CD4-positive, alpha-beta T cell treated with Interleukin-12 subunit alpha and Interleukin-12 subunit beta, for 1 hour (primary cell): ENCODE measurements around the gene ASTN1.

Experiments used
- DNase-seq: peaks from one replicate; pipeline ENCODE4 v3.0.0-alpha.2; 2020

Gene ASTN1

DNA sequence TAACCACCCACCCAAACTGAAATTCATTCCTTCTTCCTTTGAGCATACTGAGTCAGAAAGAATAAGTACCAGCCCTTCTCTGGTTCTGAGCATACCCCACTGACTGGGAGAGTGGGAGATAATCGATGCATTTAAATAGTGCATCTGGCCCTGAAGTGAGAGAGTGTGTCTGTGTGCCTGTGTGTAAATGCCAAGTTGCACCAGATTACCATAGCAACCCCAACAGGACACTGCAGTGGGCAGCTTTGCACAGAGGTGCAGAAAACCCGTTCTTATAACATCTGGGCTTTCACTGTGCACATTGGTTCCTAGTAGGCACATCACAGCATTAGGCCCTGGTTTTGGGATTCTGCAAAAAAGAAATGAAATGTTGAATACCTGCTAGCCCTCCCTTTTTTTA is 2.3 kb downstream of the ASTN1 start:
- no peak for DNase-seq

DNA sequence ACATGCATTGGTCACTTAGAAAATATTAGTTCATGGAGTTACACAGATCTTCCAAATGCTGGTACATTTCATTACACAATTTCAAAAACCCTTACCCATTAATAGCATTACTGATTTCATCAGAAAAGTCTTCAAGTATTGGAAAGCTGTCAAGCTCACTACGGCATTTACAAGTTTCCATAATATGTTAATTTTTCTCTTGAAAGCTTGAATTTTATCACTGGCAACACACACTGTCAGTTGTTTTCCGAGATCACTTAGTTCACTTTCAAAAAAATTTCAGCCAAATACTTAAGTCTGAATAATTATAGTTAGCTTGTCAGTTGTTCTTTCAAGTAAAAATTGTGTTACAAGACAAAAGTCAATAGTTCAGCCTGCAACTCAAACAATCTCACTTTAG is 18.0 kb downstream of the ASTN1 start:
- no peak for DNase-seq

GRCh38 chr1:177145106-177146070 is 19.1 kb downstream of the ASTN1 start:
- no peak for DNase-seq

GRCh38 chr1:177142791-177143271 is 21.7 kb downstream of the ASTN1 start:
- no peak for DNase-seq

DNA sequence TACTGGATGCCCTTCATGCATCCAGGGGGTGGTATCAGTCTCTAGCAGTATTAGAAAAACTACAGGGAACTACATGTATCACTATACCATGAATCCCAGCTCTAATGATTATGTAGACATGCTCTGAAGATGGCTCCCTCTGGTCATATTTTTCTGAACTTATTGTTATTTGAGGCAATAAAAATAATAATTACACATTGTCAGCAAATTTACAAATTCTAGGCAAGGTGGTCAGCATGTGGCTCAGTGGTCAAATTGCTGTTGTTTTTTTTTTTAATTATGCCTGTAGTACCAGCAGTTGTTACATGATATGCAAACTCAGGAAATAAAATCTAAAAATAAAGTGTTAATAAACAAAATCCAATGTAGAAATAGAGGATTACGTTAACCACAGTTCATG is 22.5 kb downstream of the ASTN1 start:
- no peak for DNase-seq

DNA sequence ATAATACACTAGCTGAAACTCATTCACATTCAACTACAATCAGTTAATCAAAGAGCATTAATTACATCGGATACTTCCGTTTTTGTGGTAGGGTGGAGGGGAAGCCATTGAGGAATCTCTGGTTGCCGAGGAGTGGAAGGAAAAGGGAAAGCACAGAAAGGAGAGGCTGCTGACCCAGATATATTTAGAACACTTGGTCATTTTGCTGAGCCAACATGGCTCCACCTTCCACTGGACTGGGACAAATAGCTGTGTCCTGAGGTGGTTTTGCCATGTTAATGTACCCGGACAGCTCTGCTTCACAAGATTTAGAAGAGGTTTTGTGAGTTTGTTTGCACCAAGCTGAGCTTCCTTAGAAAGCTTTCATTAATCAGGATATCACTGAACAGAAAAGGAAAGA is 26.2 kb downstream of the ASTN1 start:
- no peak for DNase-seq

- no peak for DNase-seq
Measured at GRCh38 chr1:177137814-177138213, 26.7 kb downstream of the ASTN1 start.

DNA sequence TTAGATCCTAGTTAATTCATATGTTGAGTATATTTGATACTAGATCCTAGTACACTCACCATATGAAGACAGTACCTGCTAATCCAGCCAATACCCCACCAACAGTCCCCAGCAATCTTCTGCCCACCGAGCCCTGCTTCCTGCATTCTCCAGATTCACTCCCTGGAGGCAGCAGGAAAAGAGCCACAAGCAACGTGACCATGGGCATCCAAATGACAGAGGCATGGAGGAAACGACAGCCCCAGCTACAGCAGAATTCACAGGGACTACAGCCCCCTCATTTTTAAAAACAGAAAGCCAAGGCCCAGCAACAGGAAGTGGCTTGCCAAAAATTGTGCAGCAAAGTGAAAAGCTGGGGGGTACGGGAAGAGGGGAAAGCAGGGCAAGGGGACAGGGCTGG is 29.3 kb downstream of the ASTN1 start:
- no peak for DNase-seq

DNA sequence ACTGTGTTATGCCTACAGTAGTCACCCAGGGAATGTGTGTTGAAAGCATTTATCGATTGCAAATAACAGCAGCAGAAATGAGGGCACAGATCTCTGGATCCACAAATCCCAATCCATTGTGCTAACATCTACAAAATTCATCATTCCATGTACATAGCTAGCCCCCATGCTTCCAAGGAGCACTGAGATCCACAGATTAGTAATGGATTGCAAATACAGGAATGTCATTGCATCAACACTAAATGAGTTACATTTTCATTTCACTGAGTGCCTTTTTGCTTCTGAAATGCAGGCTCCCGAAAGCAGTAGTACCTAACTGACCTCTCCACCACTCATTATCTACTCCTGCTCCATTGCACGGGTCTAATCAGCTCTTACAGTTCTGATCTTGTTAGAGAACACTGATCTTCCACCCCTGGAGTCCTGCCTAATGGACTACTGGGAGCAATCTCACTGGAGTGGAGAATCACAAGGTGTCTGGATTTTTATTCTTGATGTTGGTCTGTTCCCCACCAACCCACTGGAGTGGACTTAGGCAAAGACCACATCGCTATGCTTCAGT is 30.5 kb downstream of the ASTN1 start:
- DNase-seq, result no peak

DNA sequence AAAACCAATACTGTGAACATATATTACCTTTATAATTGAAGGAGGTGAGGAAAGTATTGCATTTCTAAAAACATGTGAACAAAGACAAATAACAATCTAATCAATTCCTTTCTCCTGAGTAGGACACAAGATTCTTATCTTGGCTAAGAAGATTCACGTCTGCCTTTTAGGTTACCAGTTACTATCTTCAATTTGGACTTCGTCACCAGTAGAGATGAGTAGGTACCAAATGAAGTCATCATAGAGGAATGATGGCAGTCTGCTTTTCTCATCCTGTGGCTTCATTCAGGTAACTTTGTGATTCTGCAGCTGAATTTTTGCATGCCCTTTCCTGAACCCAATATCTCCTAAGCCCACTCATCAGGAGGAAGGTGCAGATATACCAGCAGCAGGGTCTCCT is 32.4 kb downstream of the ASTN1 start:
- DNase-seq, result no peak

DNA sequence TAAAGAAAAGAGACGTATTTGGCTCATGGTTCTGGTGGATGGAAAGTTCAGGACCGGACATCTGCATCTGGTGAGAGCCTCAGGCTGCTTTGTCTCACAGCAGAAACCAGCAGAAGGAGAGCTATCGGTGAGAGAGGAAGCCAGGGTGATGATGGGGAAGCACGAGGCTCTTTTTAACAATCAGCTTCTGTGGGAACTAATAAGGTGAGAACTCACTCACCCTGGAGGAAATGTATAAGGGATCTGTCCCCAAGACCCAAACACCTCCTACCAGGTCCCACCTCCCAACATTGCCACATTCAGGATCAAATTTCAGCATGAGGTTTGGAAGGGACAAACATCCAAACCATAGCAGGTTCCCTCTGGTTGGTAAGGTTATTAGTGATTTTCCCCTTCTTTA is 32.8 kb downstream of the ASTN1 start:
- no peak for DNase-seq

- no peak for DNase-seq
Measured at GRCh38 chr1:177130451-177130945, 34.0 kb downstream of the ASTN1 start.

- no peak for DNase-seq
Measured at GRCh38 chr1:177128665-177129281, 35.7 kb downstream of the ASTN1 start.

DNA sequence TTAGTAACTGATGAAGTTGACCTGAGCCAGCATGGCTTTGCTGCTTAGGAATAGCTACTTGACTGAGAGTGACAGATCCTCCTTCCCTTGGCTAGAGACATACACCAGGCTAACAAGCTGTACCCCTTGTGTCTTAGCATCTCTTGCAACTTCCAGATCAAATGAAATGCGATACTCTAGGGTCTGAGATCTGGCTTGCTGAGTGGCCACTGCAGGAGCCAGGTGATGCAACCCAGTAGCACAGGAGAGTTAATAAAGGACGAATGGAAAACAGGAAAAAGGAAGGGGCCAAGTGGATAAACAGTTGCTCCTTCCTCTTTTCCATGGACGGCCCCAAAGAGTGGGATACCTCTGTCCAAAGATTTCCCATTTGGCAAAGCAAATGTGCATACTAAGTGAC is 38.2 kb downstream of the ASTN1 start:
- no peak for DNase-seq

GRCh38 chr1:177124577-177125278 is 39.8 kb downstream of the ASTN1 start:
- DNase-seq, result no peak

DNA sequence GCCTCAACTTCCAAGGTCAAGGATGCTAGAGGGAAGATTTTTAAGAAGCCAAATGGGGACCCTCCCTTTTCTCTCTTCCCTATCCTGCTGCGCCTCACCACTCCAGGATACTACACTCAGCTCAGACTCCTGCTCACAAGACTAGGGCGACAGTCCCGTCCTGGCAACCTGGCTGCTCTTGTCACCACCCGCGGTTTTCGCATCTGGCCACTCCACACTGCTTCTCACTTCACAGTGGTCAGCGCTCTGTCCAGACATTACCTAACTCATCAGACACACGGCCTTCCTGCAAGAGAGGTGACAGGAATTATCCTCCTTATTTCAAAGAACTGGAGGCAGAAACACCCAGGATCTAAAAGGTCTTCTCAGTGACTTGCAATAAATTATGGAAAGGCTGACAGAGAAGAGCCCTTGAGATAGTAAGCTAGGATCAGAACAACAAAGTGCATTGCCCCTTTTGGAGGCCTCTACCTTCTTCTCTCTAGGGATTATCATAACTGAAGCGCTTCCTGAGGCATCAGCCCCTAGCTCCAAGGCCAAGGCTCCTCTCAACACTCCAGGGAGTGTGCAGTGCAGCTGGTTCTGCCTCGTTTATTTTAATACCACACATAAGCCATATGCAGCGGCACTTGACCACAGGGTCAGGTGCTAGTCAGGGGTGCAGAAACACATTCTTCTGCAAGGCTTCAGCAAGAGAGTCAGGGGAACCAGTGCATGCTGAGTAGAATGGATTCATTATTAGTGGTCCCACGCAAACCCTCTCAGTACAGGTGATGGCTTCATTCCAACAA is 41.9 kb downstream of the ASTN1 start:
- no peak for DNase-seq

- no peak for DNase-seq
Measured at GRCh38 chr1:177119311-177119710, 45.2 kb downstream of the ASTN1 start.

GRCh38 chr1:177118901-177119300 is 45.6 kb downstream of the ASTN1 start:
- no peak for DNase-seq

DNA sequence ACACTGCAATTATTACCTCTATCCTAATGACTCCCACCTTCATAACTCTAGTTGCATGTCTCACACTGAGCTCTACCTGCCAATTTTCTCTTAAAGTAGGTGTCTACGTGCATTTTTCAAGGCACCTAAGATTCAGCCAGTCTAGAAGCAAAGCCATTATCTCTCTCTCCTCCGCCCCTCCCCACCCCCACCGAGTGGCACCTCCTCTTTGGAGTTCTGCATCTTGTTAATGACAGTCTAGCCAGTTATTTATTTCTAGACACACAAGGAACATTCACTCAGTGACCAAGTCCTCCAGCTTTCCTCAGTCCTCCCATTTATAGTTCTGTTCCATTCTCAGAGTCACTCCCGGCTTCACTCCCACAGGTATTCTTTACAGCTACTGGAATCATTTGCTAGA is 47.6 kb downstream of the ASTN1 start:
- DNase-seq, result no peak

- DNase-seq, result no peak
Measured at GRCh38 chr1:177106614-177107365, 57.7 kb downstream of the ASTN1 start.

DNA sequence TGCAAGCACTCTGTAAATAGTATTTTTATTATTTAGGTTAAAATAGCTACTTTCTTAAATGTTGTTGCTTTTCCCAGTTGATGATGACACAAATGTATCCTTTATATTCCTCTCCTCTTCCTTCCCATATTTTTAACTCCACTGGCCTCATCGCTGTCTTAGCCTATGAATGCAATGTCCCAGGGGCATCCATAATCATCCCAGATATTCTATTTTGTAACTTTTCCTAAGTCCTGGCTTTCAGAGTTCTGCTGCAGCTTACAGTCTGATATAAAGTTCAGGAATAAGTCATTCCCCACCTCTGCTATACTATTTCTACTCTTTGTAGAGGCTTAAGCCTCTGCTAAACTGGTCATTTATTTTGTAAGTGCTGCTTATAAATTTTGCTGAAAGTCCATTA is 58.3 kb downstream of the ASTN1 start:
- no peak for DNase-seq
